AG04449 (cell line): Measurements from ENCODE around the gene SLC35D1.

ENCODE experiments used
- CTCF ChIA-PET: fragments of 350-600 bp; formaldehyde crosslinking; extraction: SDS; loops from one replicate; lab custom pipeline; 2021; ENCODE audit warnings: antibody characterized with exemption; lab: Yijun Ruan, JAX
- POLR2A ChIA-PET: fragments of 400-600, 350-600 bp; formaldehyde crosslinking; extraction: SDS; loops from one replicate; lab custom pipeline; 2020; ENCODE audit warnings: antibody characterized with exemption, inconsistent platforms; lab: Yijun Ruan, JAX
- DNase-seq: peaks from one replicate; pipeline ENCODE4 v3.0.0-alpha.2; 2010; ENCODE audit warnings: low read depth, low spot score
- H3K4me3 ChIP-seq: 2 replicates; pipeline ENCODE4 v1.5.1; 2011; ENCODE audit warnings: low read depth, mild to moderate bottlenecking, control low read depth, low read length
- CTCF ChIP-seq: IDR thresholded peaks from one replicate; pipeline ENCODE4 v1.5.1; 2011; ENCODE audit warnings: mild to moderate bottlenecking, moderate library complexity, low read length, control low read depth, inconsistent platforms; ENCODE audit not compliant: insufficient read depth; ENCODE audit errors: missing control alignments

Gene SLC35D1

GRCh38 chr1:66998972-66999371 lies 55.0 kb downstream of the SLC35D1 start:
- POLR2A ChIA-PET = no interaction called here
- no peak overlapping the region for H3K4me3 ChIP-seq
- DNase-seq = no peak
- CTCF ChIA-PET = interaction anchor here (0.6 to 7.0 kb wide), 7 partner anchors 15 to 1016 kb away, joined by 3 to 76 read pairs (median 3); no protein-coding TSS in a partner anchor
- no peak for TF ChIP-seq CTCF

- TF ChIP-seq CTCF = peak; percentile 83
- DNase-seq = no peak
- ChIA-PET CTCF (interaction anchor here (0.9 to 10.0 kb wide), 35 partner anchors 9 to 537 kb away, joined by 3 to 449 read pairs (median 5); partner anchors contain the start of genes C1orf141, IL23R and SLC35D1), POLR2A (interaction anchor here (0.9 kb wide), 1 partner anchor 153 kb away, joined by 3 read pairs; no protein-coding TSS in a partner anchor)
- H3K4me3 ChIP-seq = no peak overlapping the region
These were observed 57.8 kb downstream of the SLC35D1 start for GRCh38 chr1:66996018-66996682.

- ChIA-PET CTCF (interaction anchor here (0.8 to 10.0 kb wide), 6 partner anchors 12 to 219 kb away, joined by 3 to 449 read pairs (median 4); no protein-coding TSS in a partner anchor), POLR2A (no interaction called here)
- TF ChIP-seq CTCF = no peak
- H3K4me3 ChIP-seq = no peak overlapping the region
- DNase-seq = no peak
These were observed 60.9 kb downstream of the SLC35D1 start for GRCh38 chr1:66993076-66993475.

GRCh38 chr1:66985835-66986234 lies 68.1 kb downstream of the SLC35D1 start:
- CTCF ChIA-PET = interaction anchor here (0.7 to 3.6 kb wide), 5 partner anchors 10 to 227 kb away, joined by 3 to 31 read pairs (median 4); no protein-coding TSS in a partner anchor
- TF ChIP-seq CTCF = no peak
- H3K4me3 ChIP-seq = no peak overlapping the region
- DNase-seq = no peak
- POLR2A ChIA-PET = no interaction called here

GRCh38 chr1:66984491-66984890 lies 69.5 kb downstream of the SLC35D1 start:
- ChIA-PET CTCF (interaction anchor here (1.7 to 3.6 kb wide), 2 partner anchors 12 to 164 kb away, joined by 8 to 31 read pairs; no protein-coding TSS in a partner anchor), POLR2A (no interaction called here)
- no peak overlapping the region for H3K4me3 ChIP-seq
- no peak for TF ChIP-seq CTCF
- DNase-seq = no peak

GRCh38 chr1:66982561-66983260 lies 71.2 kb downstream of the SLC35D1 start:
- H3K4me3 ChIP-seq = no peak overlapping the region
- CTCF ChIA-PET = interaction anchor here (1.1 kb wide), 1 partner anchor 13 kb away, joined by 8 read pairs; no protein-coding TSS in a partner anchor
- DNase-seq = no peak

More at GRCh38 chr1:66982561-66983260, 71.2 kb downstream of the SLC35D1 start:
- POLR2A ChIA-PET = no interaction called here
- no peak for TF ChIP-seq CTCF
